ENCODE data around the gene TRAF3. TPM values are rescaled to one million over a fixed set of nuclear protein-coding genes. Genes with fewer than 3 reads are reported as not detected.

The TRAF3 gene
- total RNA-seq, 1 donor from 2014 or later = 14.0 TPM

- Histone ChIP-seq H3K27ac (no peak overlapping the region), H3K27me3 (no peaks in the 10 kb centered on the region), H3K36me3 (no peaks in the 10 kb centered on the region), H3K4me1 (peaks cover 17% of the 10 kb centered on the region), H3K4me3 (no peak overlapping the region), H3K9me3 (no peaks in the 10 kb centered on the region)
- TF ChIP-seq CTCF (IDR thresholded peaks at IDR 0.05) (no peak), POLR2A (IDR thresholded peaks at IDR 0.05) (no peak), POLR2AphosphoS5 (IDR thresholded peaks at IDR 0.05; ENCODE audit: insufficient read depth in 1 of 2, low read depth in 1 of 2) (no peak)
- intact Hi-C loops (cut with DNase I) = no loop called here
- DNase-seq (ENCODE audit: extremely low spot score in 2 of 2) = no peak
These were observed 22.7 kb downstream of the TRAF3 start for GRCh38 chr14:102799684-102800562.

- Histone ChIP-seq H3K9me3 (no peaks in the 10 kb centered on the region), H3K4me3 (no peak overlapping the region), H3K36me3 (no peaks in the 10 kb centered on the region), H3K4me1 (peaks cover 17% of the 10 kb centered on the region), H3K27ac (no peak overlapping the region), H3K27me3 (no peaks in the 10 kb centered on the region)
- DNase-seq (ENCODE audit: extremely low spot score in 2 of 2) = no peak
- intact Hi-C loops (cut with DNase I) = no loop called here
- TF ChIP-seq POLR2AphosphoS5 (IDR thresholded peaks at IDR 0.05; ENCODE audit: insufficient read depth in 1 of 2, low read depth in 1 of 2) = no peak
- TF ChIP-seq CTCF (IDR thresholded peaks at IDR 0.05) = no peak
- TF ChIP-seq POLR2A (IDR thresholded peaks at IDR 0.05) = no peak
These were observed 25.7 kb downstream of the TRAF3 start for GRCh38 chr14:102802834-102803523.

GRCh38 chr14:102804858-102805257 lies 27.6 kb downstream of the TRAF3 start:
- TF ChIP-seq CTCF (IDR thresholded peaks at IDR 0.05) (no peak), POLR2AphosphoS5 (IDR thresholded peaks at IDR 0.05; ENCODE audit: insufficient read depth in 1 of 2, low read depth in 1 of 2) (no peak), POLR2A (IDR thresholded peaks at IDR 0.05) (no peak)
- intact Hi-C loops (cut with DNase I) = no loop called here

GRCh38 chr14:102805371-102805891 lies 28.2 kb downstream of the TRAF3 start:
- Histone ChIP-seq H3K27ac (no peak overlapping the region), H3K4me3 (no peak overlapping the region), H3K27me3 (no peaks in the 10 kb centered on the region), H3K4me1 (no peaks in the 10 kb centered on the region), H3K36me3 (no peaks in the 10 kb centered on the region), H3K9me3 (no peaks in the 10 kb centered on the region)
- no peak for TF ChIP-seq POLR2AphosphoS5 (IDR thresholded peaks at IDR 0.05; ENCODE audit: insufficient read depth in 1 of 2, low read depth in 1 of 2)
- TF ChIP-seq POLR2A (IDR thresholded peaks at IDR 0.05) = no peak
- no peak for TF ChIP-seq CTCF (IDR thresholded peaks at IDR 0.05)
- DNase-seq (ENCODE audit: extremely low spot score in 2 of 2) = no peak
- intact Hi-C loops (cut with DNase I) = no loop called here

More at GRCh38 chr14:102804858-102805257, 27.6 kb downstream of the TRAF3 start:
- Histone ChIP-seq H3K4me3 (no peak overlapping the region), H3K4me1 (peaks cover 3% of the 10 kb centered on the region), H3K36me3 (no peaks in the 10 kb centered on the region), H3K27ac (no peak overlapping the region), H3K27me3 (no peaks in the 10 kb centered on the region), H3K9me3 (no peaks in the 10 kb centered on the region)
- no peak for DNase-seq (ENCODE audit: extremely low spot score in 2 of 2)
